Trophoblast cell (in vitro differentiated cells and primary cell): ENCODE data around the gene RNF125.

Experiments
- DNase-seq, 2 donors: peaks; one replicate each; pipeline ENCODE4 v3.0.0-alpha.2; 2016
- H2AFZ ChIP-seq: 2 replicates; pipeline ENCODE4 v1.6.1; 2013; ENCODE audit warnings: low read length, moderate library complexity, mild to moderate bottlenecking; ENCODE audit not compliant: insufficient read depth, poor library complexity
- H2AK5ac ChIP-seq: 2 replicates; pipeline ENCODE4 v1.6.1; 2013; ENCODE audit warnings: mild to moderate bottlenecking, low read length
- H2BK120ac ChIP-seq: 2 replicates; pipeline ENCODE4 v1.6.1; 2013; ENCODE audit warnings: low read length, mild to moderate bottlenecking, moderate library complexity; ENCODE audit not compliant: insufficient read depth, poor library complexity
- H2BK12ac ChIP-seq: 2 replicates; pipeline ENCODE4 v1.6.1; 2013; ENCODE audit warnings: mild to moderate bottlenecking, low read length, moderate library complexity
- H2BK5ac ChIP-seq: 2 replicates; pipeline ENCODE4 v1.6.1; 2013; ENCODE audit warnings: low read length, low read depth, moderate library complexity, mild to moderate bottlenecking; ENCODE audit not compliant: poor library complexity
- H3K14ac ChIP-seq: 2 replicates; pipeline ENCODE4 v1.6.1; 2013; ENCODE audit warnings: mild to moderate bottlenecking, low read length
- H3K18ac ChIP-seq: 2 replicates; pipeline ENCODE4 v1.6.1; 2013; ENCODE audit warnings: mild to moderate bottlenecking, low read length
- H3K23ac ChIP-seq: 2 replicates; pipeline ENCODE4 v1.6.1; 2013; ENCODE audit warnings: low read length
- H3K27ac ChIP-seq: 2 replicates; pipeline ENCODE4 v1.5.1; 2013; ENCODE audit warnings: low read depth, mild to moderate bottlenecking, inconsistent platforms, low read length, moderate library complexity
- H3K27me3 ChIP-seq: 2 replicates; pipeline ENCODE4 v1.6.1; 2013; ENCODE audit warnings: inconsistent platforms, mild to moderate bottlenecking, low read length, moderate library complexity; ENCODE audit not compliant: insufficient read depth
- H3K36me3 ChIP-seq, 2 experiments: 1 replicate in 1 of 2; 2 replicates in 1 of 2; pipeline ENCODE4 v1.6.1; 2013; ENCODE audit warnings: low read length in 2 of 2, mild to moderate bottlenecking in 2 of 2, moderate library complexity in 1 of 2; ENCODE audit not compliant: insufficient read depth in 2 of 2, control insufficient read depth in 1 of 2
- H3K4ac ChIP-seq: 2 replicates; pipeline ENCODE4 v1.6.1; 2013; ENCODE audit warnings: low read depth, mild to moderate bottlenecking, low read length, moderate library complexity
- H3K4me1 ChIP-seq, 2 experiments: 1 replicate in 1 of 2; 2 replicates in 1 of 2; pipeline ENCODE4 v1.6.1; 2013; ENCODE audit warnings: low read length in 2 of 2, mild to moderate bottlenecking in 2 of 2, moderate library complexity in 1 of 2; ENCODE audit not compliant: insufficient read depth in 2 of 2, control insufficient read depth in 1 of 2
- H3K4me2 ChIP-seq: 2 replicates; pipeline ENCODE4 v1.6.1; 2013; ENCODE audit warnings: inconsistent platforms, mild to moderate bottlenecking, low read length, moderate library complexity
- H3K4me3 ChIP-seq: 2 replicates; pipeline ENCODE4 v1.5.1; 2013; ENCODE audit warnings: mild to moderate bottlenecking, low read depth, low read length, inconsistent platforms
- H3K79me1 ChIP-seq: one replicate; pipeline ENCODE4 v1.6.1; 2013; ENCODE audit warnings: low read length
- H3K79me2 ChIP-seq: 2 replicates; pipeline ENCODE4 v1.6.1; 2013; ENCODE audit warnings: low read length, mild to moderate bottlenecking; ENCODE audit not compliant: control insufficient read depth, insufficient read depth, poor library complexity
- H3K9ac ChIP-seq: 2 replicates; pipeline ENCODE4 v1.6.1; 2013; ENCODE audit warnings: mild to moderate bottlenecking, low read length
- H3K9me3 ChIP-seq: 2 replicates; pipeline ENCODE4 v1.6.1; 2013; ENCODE audit warnings: low read depth, mild to moderate bottlenecking, control low read depth, inconsistent platforms, low read length; ENCODE audit not compliant: insufficient read depth
- H4K12ac ChIP-seq: 2 replicates; pipeline ENCODE4 v1.6.1; 2013; ENCODE audit warnings: low read depth, mild to moderate bottlenecking, low read length, moderate library complexity
- H4K8ac ChIP-seq: 2 replicates; pipeline ENCODE4 v1.6.1; 2013; ENCODE audit warnings: low read depth, mild to moderate bottlenecking, low read length, moderate library complexity
- H4K91ac ChIP-seq: one replicate; pipeline ENCODE4 v1.6.1; 2013; ENCODE audit warnings: low read depth, mild to moderate bottlenecking, low read length, moderate library complexity
- WGBS: extraction: QIAGEN DNeasy Blood & Tissue Kit; methylation state at CpG from one replicate; pipeline ENCODE4 v1.1.7; 2013; ENCODE audit warnings: missing lambda C conversion rate; ENCODE audit not compliant: insufficient read length, insufficient coverage; ENCODE audit errors: extremely low coverage; 5-methylcytosine and 5-hydroxymethylcytosine counted together

RNF125 gene

GRCh38 chr18:32025744-32026143, 7.1 kb downstream of the RNF125 start:
- Histone ChIP-seq H4K91ac (no peak overlapping the region), H3K79me2 (no peaks in the 10 kb centered on the region), H3K23ac (no peak overlapping the region), H3K9me3 (no peaks in the 10 kb centered on the region), H3K27me3 (no peaks in the 10 kb centered on the region), H3K4me1 (no peaks in the 10 kb centered on the region), H2BK12ac (no peak overlapping the region), H2AFZ (no peak overlapping the region), H2BK5ac (no peak overlapping the region), H2BK120ac (no peak overlapping the region), H3K9ac (no peak overlapping the region), H3K18ac (no peak overlapping the region), H2AK5ac (no peak overlapping the region), H4K12ac (no peak overlapping the region), H3K4me2 (no peak overlapping the region), H3K79me1 (no peaks in the 10 kb centered on the region), H3K4ac (no peak overlapping the region), H3K36me3 (no peaks in the 10 kb centered on the region), H4K8ac (no peak overlapping the region), H3K14ac (no peak overlapping the region), H3K4me3 (no peak overlapping the region), H3K27ac (no peak overlapping the region)
- no CpG with 5 or more reads among the region's 2 CpGs for WGBS
- no peak for DNase-seq

DNA sequence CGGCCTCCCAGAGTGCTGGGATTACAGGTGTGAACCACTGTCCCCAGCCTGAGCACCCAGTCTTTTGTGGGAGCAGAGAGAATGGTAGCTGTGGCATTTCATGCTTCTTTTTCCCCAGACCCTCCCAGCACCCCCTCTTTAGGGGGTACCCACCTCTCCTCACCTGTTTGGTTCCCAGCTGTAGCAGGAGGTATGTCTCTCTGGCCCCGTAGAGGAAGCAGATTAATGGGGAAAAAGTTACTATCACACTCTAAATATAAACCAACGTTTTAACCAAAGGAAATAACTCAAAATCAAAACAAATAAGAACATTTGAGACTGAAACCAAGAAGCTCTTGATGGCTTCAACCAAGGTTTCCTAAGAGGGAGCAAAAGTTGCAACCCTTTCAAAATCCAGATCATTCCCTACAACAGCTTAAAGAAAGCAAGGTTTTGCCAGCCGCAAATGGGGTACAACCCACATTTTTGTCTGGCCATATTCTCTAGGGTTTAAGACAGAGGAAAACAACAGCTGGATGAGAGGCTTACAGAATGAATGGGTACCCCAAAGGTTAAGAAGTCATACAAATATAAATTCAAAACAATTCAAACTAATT, 8.0 kb downstream of the RNF125 start:
- DNase-seq, result no peak
- Histone ChIP-seq H3K27me3 (no peaks in the 10 kb centered on the region), H3K27ac (no peak overlapping the region), H3K4ac (no peak overlapping the region), H3K36me3 (no peaks in the 10 kb centered on the region), H3K18ac (no peak overlapping the region), H2AK5ac (no peak overlapping the region), H3K23ac (no peak overlapping the region), H4K8ac (no peak overlapping the region), H2BK5ac (no peak overlapping the region), H3K79me1 (no peaks in the 10 kb centered on the region), H3K9me3 (no peaks in the 10 kb centered on the region), H3K4me1 (no peaks in the 10 kb centered on the region), H3K79me2 (no peaks in the 10 kb centered on the region), H3K14ac (no peak overlapping the region), H3K4me2 (no peak overlapping the region), H2BK120ac (no peak overlapping the region), H2BK12ac (no peak overlapping the region), H4K91ac (no peak overlapping the region), H3K4me3 (no peak overlapping the region), H4K12ac (no peak overlapping the region), H3K9ac (no peak overlapping the region), H2AFZ (no peak overlapping the region)
- no CpG with 5 or more reads among the region's 4 CpGs for WGBS

DNA sequence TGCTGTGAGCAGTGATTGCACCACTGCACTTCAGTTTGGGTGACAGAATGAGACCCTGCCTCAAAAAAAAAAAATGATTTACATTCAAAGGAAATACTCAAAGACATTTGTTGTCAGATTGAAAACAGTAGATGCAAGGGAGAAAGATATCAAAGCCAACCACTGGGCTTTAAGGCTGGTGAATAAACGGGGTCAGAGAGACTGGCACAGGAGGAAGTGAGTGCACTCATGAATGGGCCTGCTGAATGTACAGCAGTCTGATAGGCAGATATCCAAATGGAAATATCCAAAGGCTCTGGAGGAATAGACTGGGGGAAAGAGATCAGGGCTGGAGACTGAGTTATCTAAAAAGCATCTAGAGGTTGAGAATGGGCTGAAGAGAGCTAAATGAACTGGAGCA, 10.9 kb downstream of the RNF125 start:
- Histone ChIP-seq H3K27ac (no peak overlapping the region), H3K18ac (no peak overlapping the region), H3K27me3 (no peaks in the 10 kb centered on the region), H3K36me3 (no peaks in the 10 kb centered on the region), H2BK12ac (no peak overlapping the region), H4K12ac (no peak overlapping the region), H3K79me1 (no peaks in the 10 kb centered on the region), H3K9me3 (no peaks in the 10 kb centered on the region), H2BK5ac (no peak overlapping the region), H3K14ac (no peak overlapping the region), H3K4me3 (no peak overlapping the region), H3K4me1 (no peaks in the 10 kb centered on the region), H4K8ac (no peak overlapping the region), H3K4ac (no peak overlapping the region), H2BK120ac (no peak overlapping the region), H3K23ac (no peak overlapping the region), H4K91ac (no peak overlapping the region), H3K79me2 (no peaks in the 10 kb centered on the region), H2AK5ac (no peak overlapping the region), H3K9ac (no peak overlapping the region), H3K4me2 (no peak overlapping the region), H2AFZ (no peak overlapping the region)
- WGBS, result no CpG with 5 or more reads among the region's 1 CpG
- no peak for DNase-seq

DNA sequence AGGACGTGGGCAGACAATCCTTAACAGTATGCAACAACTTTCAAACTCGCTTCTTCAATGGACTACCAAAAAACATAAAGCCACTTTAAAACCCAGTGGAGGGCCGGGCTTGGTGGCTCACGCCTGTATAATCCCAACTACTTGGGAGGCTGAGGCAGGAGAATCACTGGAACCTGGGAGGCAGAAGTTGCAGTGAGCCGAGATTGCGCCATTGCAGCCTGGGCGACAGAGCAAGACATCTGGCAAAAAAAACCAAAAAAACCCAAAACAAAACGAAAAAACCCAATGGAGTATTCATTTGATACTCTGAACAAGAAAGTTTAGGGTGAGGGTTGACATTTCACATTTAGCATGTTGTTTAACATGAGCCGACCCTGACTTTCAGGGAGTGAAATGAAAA, 14.0 kb downstream of the RNF125 start:
- no peak overlapping the region for H2BK120ac ChIP-seq
- no peak for DNase-seq

More for the DNA sequence above, 14.0 kb downstream of the RNF125 start:
- no peak overlapping the region for H3K27ac ChIP-seq
- WGBS, result no CpG with 5 or more reads among the region's 9 CpGs
- H3K9me3 ChIP-seq, result no peaks in the 10 kb centered on the region
- no peak overlapping the region for H3K14ac ChIP-seq
- H2AFZ ChIP-seq, result no peak overlapping the region
- no peaks in the 10 kb centered on the region for H3K79me2 ChIP-seq
- H4K91ac ChIP-seq, result no peak overlapping the region
- no peak overlapping the region for H3K9ac ChIP-seq
- H3K18ac ChIP-seq, result no peak overlapping the region
- no peak overlapping the region for H2BK5ac ChIP-seq
- H3K36me3 ChIP-seq, result no peaks in the 10 kb centered on the region
- H3K4me3 ChIP-seq, result no peak overlapping the region
- no peak overlapping the region for H4K8ac ChIP-seq
- no peaks in the 10 kb centered on the region for H3K79me1 ChIP-seq
- H2AK5ac ChIP-seq, result no peak overlapping the region
- no peak overlapping the region for H3K4ac ChIP-seq
- no peaks in the 10 kb centered on the region for H3K4me1 ChIP-seq
- no peaks in the 10 kb centered on the region for H3K27me3 ChIP-seq
- H4K12ac ChIP-seq, result no peak overlapping the region
- H2BK12ac ChIP-seq, result no peak overlapping the region
- H3K4me2 ChIP-seq, result no peak overlapping the region
- H3K23ac ChIP-seq, result no peak overlapping the region
